Stimulated activated CD4-positive, alpha-beta T cell treated with anti-CD3 and anti-CD28 coated beads, Interleukin-2, amount 100 ng/mL, for 24 hours (primary cell): ENCODE data around the gene PLXDC1.
"Not testable (repeated sequence)": the region's sequence is repeated elsewhere in the genome, so short reads cannot be mapped to it uniquely, and the experiment has no call there.

Experiments
- DNase-seq, 2 donors: peaks; one replicate each; pipeline ENCODE4 v3.0.0-alpha.2; 2020

PLXDC1 gene

DNA sequence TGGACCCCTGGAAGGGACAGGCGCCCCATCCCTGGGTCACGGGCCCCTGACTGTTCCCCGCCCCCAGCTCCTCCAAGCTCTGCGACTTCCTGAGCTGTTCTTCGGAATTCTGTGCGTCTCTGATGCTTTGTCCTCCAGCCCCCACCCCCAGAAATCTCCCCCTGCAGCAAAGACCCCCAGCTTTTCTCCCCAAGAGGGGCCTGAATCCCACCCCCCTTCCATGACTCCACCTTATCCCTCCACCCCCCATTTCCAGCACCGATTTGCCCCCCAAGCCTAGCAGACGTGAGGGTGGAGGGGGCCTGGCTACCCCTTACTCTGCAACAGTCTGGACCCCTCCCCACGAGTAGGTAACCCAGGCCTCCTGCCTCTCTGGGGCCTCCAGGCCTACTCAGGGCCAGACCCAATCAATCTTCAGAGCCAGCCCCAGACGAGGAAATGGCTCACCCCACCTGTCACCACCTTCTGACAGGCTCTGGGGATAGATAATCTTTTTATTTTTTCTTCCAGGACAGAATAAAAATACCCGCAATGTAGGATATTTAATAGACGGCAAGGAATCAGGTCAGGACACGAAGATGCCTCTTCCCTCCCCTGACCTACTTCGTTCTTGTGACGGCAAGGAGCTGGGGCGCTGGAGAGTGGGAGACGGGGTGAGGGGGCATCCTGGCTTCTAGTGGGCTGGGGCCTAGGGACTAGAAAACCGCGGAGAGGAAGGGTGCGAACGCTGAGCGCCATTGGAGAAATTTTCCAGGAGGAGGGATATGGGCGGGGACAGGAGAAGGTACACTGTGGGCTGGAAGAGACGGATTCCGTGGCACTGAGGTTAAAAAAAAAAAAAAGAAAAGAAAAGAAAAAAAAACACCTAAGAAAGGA, 744 bp upstream of the PLXDC1 start:
- DNase-seq: peak in 1 of 2 donors; percentile 28

DNA sequence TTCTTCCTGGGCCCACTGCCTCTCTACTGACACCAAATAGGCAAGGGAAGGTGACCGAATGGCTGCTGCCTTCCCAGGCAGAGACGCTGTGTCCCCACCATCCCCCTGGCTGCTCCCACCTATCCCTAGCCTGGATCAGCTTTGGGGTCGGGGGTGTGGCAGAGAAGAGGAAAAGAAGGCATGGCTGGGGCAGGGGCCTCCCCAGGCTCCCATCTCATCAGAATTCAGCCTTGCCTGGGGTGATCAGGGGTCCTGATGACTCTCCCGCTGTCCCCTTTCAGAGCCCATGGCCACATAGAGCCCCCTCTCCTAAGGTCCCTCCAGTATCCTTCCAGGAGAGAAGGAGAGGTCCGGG, 665 bp downstream of the PLXDC1 start:
- no peak for DNase-seq

DNA sequence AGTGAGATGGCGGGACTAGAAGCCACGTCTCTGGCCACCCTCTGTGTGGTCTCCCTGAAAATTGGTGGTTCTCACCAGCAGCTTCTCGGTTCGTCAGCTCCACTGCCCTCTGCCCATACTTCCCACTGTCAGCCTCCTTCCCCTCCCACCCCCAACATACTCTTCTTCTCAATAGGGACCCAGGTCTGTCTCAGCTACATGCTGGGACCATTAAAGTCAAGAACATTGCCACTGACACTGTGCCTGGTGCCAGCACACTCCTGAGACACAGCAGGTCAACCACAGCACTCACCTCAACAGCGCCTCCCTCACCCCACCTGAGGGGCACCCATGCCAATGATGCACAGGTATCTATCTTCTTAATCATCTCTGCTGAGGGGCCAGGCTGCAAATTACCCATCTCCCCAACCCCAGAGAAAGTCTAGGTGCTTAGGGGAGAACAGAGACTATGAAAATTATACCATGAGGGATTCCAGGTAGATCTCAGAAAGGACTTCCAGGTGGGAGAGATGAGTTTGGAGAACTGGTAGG, 1.3 kb downstream of the PLXDC1 start:
- no peak for DNase-seq

DNA sequence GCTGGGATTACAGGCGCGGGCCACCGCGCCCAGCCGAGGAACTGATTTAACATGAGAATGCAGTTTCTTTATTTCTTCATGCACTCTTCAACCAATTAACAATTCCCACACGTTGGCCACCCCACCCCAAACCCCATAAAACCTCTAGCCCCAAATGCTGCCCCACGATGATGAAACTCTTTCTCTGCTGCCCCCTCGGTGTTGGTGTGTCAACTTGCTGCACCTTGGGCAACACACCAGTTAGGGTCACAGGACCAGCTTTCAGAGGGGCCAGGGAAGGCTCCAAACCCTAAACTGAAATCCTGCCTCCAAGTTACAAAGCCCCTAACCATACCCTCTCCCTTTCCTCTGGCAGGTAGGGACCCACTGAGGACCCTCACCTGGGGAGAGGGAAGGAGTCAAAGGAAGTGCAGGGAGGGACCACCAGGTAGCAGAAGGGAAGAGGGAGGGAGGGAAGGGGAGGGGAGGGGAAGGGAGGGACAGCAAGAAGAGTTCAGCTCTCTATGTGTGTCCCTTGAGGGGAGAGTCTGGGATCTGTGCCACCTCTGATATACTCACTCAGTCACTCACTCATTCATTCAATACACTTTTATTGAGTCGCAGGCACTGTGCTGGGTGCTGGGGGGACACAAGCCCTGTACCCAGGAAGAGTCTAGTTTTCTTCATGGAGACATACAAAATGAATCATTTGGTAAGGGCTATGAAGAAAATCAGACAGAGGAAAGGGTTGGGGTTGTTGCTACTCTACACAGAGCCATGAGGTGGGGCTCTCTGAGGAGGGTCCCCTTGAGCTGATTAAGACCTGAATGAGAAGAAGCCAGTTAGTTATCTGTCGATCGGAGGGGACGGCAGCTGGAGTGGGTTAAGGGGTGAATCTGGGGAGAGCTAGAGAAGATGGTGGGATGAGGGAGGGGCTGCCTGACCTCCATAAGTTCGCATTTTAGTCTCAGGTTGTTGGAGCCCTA, 3.9 kb downstream of the PLXDC1 start:
- DNase-seq: no peak

GRCh38 chr17:39146273-39146672, 5.2 kb downstream of the PLXDC1 start:
- DNase-seq: no peak

DNA sequence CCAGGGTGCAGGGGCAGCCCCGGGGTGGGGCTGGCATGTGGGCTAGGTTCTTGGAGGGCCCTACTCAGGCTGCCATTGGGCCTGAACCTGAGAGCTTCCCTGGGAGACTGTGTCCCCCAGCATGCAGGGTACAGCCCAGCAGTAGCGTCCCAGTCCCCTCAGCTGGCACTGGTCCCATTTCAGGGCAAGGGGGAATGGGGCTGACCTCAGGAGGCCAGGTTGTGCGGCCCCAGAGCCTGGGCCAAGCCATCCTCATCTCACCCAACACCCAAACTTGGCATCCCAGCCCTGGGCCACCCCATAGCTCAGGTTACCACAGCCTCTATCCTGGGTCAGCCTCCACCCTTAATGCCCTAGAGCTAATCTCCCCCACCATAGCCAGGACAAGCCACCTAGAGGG, 6.3 kb downstream of the PLXDC1 start:
- no peak for DNase-seq

GRCh38 chr17:39144416-39144840, 7.0 kb downstream of the PLXDC1 start:
- DNase-seq: no peak

GRCh38 chr17:39143552-39144093, 7.8 kb downstream of the PLXDC1 start:
- no peak for DNase-seq

- DNase-seq: no peak
Observed at GRCh38 chr17:39141915-39142664, 9.3 kb downstream of the PLXDC1 start.

GRCh38 chr17:39141294-39141693, 10.1 kb downstream of the PLXDC1 start:
- DNase-seq: no peak

DNA sequence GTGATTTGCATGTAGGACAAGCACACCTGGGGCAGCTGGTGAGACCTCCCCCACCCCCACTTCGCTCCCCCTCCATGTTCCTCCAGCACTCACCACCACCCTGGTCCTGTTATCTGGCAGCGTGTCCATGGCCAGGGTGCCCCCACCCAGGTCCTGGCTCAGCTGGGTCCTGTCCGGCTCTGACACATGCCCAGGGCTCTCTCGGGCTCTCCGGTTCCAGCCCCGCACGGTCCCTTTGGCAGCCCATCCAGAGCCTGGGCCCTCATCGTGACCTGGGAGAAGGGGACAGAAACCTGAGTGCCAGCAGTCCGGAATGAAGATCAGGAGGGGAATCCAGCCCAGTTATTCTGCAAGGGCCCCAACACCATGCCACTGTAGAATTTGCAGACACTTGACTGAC, 11.9 kb downstream of the PLXDC1 start:
- no peak for DNase-seq

DNA sequence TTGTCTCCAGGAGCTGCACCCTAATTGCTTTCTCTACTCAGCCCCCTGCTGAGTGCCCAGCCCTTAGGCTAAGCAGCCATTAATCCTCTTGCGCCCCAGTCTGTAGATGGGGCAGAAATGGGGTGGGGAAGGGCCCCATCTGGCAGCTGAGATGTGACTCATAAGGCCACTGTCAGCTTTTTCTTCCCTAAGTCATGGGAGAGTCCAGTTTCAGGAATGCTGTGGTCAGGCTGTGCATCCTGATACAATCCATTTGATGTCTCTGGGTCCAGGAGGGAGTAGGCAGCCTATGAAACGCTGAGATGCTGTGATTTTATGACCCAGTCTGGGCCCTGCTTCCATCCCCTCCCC, 12.3 kb downstream of the PLXDC1 start:
- no peak for DNase-seq

DNA sequence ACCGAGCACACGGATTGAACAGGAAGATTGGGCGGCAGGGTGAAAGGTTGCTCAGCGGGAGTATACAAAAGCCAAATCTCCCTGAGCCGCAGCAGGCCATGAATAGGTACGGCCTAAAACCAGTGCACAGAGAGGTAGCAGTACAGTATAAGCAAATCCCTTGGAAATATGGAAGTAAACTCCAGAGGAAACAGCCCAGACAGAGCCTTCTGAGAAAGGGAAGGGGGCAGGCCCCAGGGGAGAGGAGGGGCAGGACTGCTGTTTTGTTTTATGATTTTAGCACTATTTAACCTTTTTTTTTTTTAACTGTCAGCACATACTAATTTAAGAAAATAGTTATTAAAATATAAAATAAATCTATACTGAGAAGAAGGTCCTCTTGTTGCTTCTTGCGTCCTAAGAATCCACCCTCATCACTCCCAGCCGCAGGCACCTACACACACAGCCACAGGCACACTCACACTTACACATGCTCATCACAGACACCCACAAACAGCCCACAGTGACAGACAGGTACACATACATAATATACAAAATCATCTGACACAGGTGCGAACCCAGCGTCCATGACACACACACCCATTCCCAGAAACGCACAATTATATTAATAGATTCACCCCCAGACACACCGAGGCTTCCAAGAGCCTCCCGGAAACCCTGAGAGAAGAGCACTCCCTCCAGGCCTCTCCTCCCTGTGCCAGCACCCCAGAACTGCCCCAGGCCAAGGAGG, 12.8 kb downstream of the PLXDC1 start:
- DNase-seq: no peak

DNA sequence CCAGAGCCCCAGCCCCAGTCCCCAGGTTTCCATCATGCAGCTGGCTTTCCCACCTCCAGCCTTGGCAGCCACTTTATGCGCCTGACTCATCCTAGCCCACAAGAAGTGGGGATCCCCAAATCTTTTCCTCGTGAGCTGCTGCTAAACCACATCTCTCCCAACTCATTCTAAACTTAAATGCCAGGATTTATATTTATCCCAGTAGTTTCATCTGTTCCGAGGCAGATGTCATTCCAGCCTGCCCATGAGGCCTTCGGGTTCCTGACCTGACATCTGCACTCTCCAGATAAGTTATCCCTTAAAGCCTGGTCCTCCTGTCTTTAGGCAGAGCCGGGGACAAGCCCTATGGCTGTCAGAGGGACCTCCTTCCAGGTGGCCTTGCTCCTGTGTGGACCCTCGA, 16.6 kb downstream of the PLXDC1 start:
- no peak for DNase-seq

GRCh38 chr17:39132192-39132610, 19.2 kb downstream of the PLXDC1 start:
- DNase-seq: no peak

DNA sequence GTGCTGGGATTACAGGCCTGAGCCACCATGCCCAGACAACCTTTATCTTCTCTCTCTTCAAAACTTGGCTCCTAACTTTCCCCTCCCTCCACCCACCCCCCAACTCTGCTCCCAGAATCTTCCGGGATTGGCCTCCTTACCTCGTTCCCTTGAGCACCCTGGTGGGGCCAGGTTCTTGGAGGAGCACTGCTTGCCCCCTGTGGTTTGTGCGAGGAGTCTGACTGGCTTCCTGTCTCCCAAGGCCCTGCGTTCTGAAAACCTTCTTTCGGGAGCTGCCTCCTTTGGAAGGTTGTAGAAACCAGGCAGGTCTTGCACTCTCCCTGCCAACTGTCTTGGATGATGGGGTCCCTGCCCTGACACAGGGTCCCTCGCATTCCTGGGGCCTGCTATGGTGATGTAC, 19.8 kb downstream of the PLXDC1 start:
- no peak for DNase-seq

DNA sequence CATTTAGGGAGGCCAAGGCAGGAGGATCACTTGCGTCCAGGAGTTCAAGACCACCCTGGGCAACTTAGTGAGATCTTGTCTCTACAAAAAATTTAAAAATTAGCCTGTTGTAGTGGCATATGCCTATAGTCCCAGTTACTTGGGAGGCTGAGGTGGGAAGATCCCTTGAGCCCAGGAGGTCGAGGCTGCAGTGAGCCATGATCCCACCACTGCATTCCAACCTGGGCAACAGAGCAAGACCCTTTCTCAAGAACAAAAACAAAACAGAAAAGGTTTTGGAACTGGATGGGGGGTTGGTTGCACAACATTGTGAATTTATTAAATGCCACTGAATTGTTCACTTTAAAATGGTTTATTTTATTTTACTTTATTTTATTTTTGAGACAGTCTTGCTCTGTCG, 21.2 kb downstream of the PLXDC1 start:
- no peak for DNase-seq

DNA sequence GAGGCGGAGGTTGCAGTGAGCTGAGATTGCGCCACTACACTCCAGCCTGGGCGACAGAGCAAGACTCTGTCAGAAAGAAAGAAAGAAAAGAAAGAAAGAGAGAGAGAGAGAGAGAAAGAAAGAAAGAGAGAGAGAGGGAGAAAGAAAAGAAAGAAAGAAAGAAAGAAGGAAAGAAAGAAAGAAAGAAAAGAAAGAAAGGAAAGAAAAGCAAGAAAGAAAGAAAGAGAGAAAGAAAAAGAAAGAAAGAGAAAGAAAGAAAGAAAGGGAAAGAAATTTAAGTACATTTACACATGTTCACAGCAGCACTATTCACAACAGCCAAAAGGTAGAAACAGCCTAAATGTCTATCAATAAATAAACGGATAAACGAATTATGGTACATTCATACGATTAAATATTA, 21.9 kb downstream of the PLXDC1 start:
- not testable (repeated sequence) for DNase-seq

- DNase-seq: no peak
Observed at GRCh38 chr17:39126436-39126835, 25.0 kb downstream of the PLXDC1 start.

- no peak for DNase-seq
Observed at GRCh38 chr17:39125143-39125875, 26.1 kb downstream of the PLXDC1 start.

DNA sequence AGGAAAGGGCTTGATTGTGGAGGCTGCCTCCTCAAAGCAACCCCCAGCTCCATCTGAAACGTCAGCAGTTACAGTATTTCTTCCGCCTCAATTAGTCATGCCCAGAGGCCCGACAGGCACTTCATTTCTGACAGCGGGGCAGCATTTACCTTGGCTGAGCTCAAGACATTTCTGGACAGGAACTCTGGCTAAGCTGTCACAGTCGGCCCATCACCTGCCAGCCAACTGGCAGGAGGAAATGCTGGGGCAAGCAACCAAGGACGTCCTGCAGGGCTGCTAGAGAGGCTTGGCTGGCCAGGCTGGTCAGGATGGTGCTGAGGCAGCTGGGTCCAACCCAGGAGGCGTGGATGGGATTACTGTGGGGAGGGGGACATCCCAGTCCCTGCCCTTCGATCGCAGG, 27.8 kb downstream of the PLXDC1 start:
- DNase-seq: no peak
